Left lung (tissue), 10 donors: Measurements from ENCODE around the gene PSMA7. TPM values are rescaled to one million over a fixed set of nuclear protein-coding genes. Genes with fewer than 3 reads are reported as not detected.
A peak's percentile ranks its signal among the peaks of the same experiment; 100 is the strongest.

Experiments used
- ATAC-seq: fragments of 200-7000 bp; cut with Tn5 transposase; one replicate; pipeline ENCODE4 v1.9.1; 2020; ENCODE audit warnings: moderate library complexity
- DNase-seq, 4 donors: peaks; one replicate each; pipeline ENCODE4 v3.0.0-alpha.2; 2013 to 2020
- H3K27ac ChIP-seq, 2 donors: fragments of 200-600 bp; sonication (generic) in 1 of 2; one replicate each; pipeline versions ENCODE4 v1.5.0 to v1.8.0; 2020 to 2021
- H3K27me3 ChIP-seq, 2 donors: fragments of 200-600 bp; sonication (generic) in 1 of 2; one replicate each; pipeline versions ENCODE4 v1.5.0 to v1.8.0; 2020 to 2021
- H3K36me3 ChIP-seq, 2 donors: fragments of 200-600 bp; sonication (generic) in 1 of 2; one replicate each; pipeline versions ENCODE4 v1.5.0 to v1.8.0; 2020 to 2021
- H3K4me1 ChIP-seq, 2 donors: fragments of 200-600 bp; one replicate each; pipeline ENCODE4 v1.8.0; 2021
- H3K4me3 ChIP-seq, 2 donors: fragments of 200-600 bp; sonication (generic) in 1 of 2; one replicate each; pipeline versions ENCODE4 v1.5.0 to v1.8.0; 2020 to 2021; ENCODE audit warnings: mild to moderate bottlenecking in 1 of 2
- H3K9me3 ChIP-seq, 2 donors: fragments of 200-600 bp; sonication (generic) in 1 of 2; one replicate each; pipeline versions ENCODE4 v1.5.0 to v1.8.0; 2020 to 2021
- CTCF ChIP-seq, 2 donors: fragments of 200-600 bp; sonication (generic) in 1 of 2; IDR thresholded peaks; one replicate each; pipeline versions ENCODE4 v1.5.0 to v1.8.0; 2021; ENCODE audit warnings: antibody characterized with exemption in 2 of 2
- intact Hi-C, 2 donors: fragments of 100-400 bp; cut with DNase I; formaldehyde crosslinking; loops; one replicate each; pipeline versions ENCODE4 v1.11.2 to v1.14.2; 2022
- polyA plus RNA-seq, 6 donors: library from polyadenylated mRNA; unstranded; fragments of 120-200 nt; gene quantifications; one replicate each; pipeline ENCODE4 v1.2.1, GENCODE V29; 2013; ENCODE audit not compliant: insufficient read length in 6 of 6
- total RNA-seq, 2 donors: library from RNA; stranded (reverse); fragmentation: NEBNext Ultra II Directional; extraction: Animal tissue kit (Norgen Biotek cat#: 25700); gene quantifications; one replicate each; pipeline ENCODE4 v1.2.1, GENCODE V29; 2021
- donor health status: DM: no; HTN: yes; CAD: no.
- donor health status: DM: no; HTN: no; CAD: no.

Gene PSMA7
- total and polyA plus RNA-seq, 8 donors: 150 to 296 (median 173) TPM

- no peaks in the 10 kb centered on the region for H3K9me3 ChIP-seq
- DNase-seq (peak in 1 of 4 donors; percentile 62), ATAC-seq (no peak)
- no peaks in the 10 kb centered on the region for H3K4me1 ChIP-seq
- TF ChIP-seq CTCF (IDR thresholded peaks at IDR 0.05): no peak
- H3K4me3 ChIP-seq: no peak overlapping the region
- peaks cover 0 to 68% of the 10 kb centered on the region in 2 donors for H3K36me3 ChIP-seq
- intact Hi-C loops: no loop called here
- H3K27ac ChIP-seq: no peak overlapping the region
- no peaks in the 10 kb centered on the region for H3K27me3 ChIP-seq
These were observed 29.5 kb upstream of the PSMA7 start for GRCh38 chr20:62172666-62173065.

- no peak for TF ChIP-seq CTCF (IDR thresholded peaks at IDR 0.05)
- no peak overlapping the region for H3K4me3 ChIP-seq
- H3K27ac ChIP-seq: no peak overlapping the region
- intact Hi-C loops: no loop called here
- H3K27me3 ChIP-seq: no peaks in the 10 kb centered on the region
- no peak for ATAC-seq
- H3K9me3 ChIP-seq: no peaks in the 10 kb centered on the region
- peak in 1 of 4 donors; percentile 5 for DNase-seq
- no peaks in the 10 kb centered on the region for H3K4me1 ChIP-seq
- H3K36me3 ChIP-seq: peaks cover 0 to 73% of the 10 kb centered on the region in 2 donors
These were observed 28.1 kb upstream of the PSMA7 start for GRCh38 chr20:62171245-62171644.

- Histone ChIP-seq H3K27me3 (no peaks in the 10 kb centered on the region), H3K27ac (no peak overlapping the region), H3K36me3 (peaks cover 0 to 73% of the 10 kb centered on the region in 2 donors), H3K9me3 (no peaks in the 10 kb centered on the region), H3K4me3 (no peak overlapping the region), H3K4me1 (no peaks in the 10 kb centered on the region)
- intact Hi-C loops: no loop called here
- ATAC-seq (no peak), DNase-seq (peak in 1 of 4 donors; percentile 47)
- TF ChIP-seq CTCF (IDR thresholded peaks at IDR 0.05): no peak
These were observed 27.3 kb upstream of the PSMA7 start for GRCh38 chr20:62170536-62170935.

- no peaks in the 10 kb centered on the region for H3K27me3 ChIP-seq
- ATAC-seq (no peak), DNase-seq (peak in 1 of 4 donors; percentile 56)
- H3K36me3 ChIP-seq: peaks cover 0 to 73% of the 10 kb centered on the region in 2 donors
- no peaks in the 10 kb centered on the region for H3K4me1 ChIP-seq
- TF ChIP-seq CTCF (IDR thresholded peaks at IDR 0.05): no peak
- H3K9me3 ChIP-seq: no peaks in the 10 kb centered on the region
- intact Hi-C loops: no loop called here
- no peak overlapping the region for H3K27ac ChIP-seq
- H3K4me3 ChIP-seq: no peak overlapping the region
These were observed 25.8 kb upstream of the PSMA7 start for GRCh38 chr20:62168890-62169435.

- H3K27ac ChIP-seq: no peak overlapping the region
- no peaks in the 10 kb centered on the region for H3K9me3 ChIP-seq
- intact Hi-C loops: no loop called here
- no peak for TF ChIP-seq CTCF (IDR thresholded peaks at IDR 0.05)
- no peak overlapping the region for H3K4me3 ChIP-seq
- no peaks in the 10 kb centered on the region for H3K4me1 ChIP-seq
- H3K27me3 ChIP-seq: no peaks in the 10 kb centered on the region
- H3K36me3 ChIP-seq: peaks cover 3 to 74% of the 10 kb centered on the region in 2 donors
- ATAC-seq (no peak), DNase-seq (peak in 1 of 4 donors; percentile 5)
These were observed 24.9 kb upstream of the PSMA7 start for GRCh38 chr20:62168061-62168460.
